ENCODE data around the gene TRAPPC2L.

- TF ChIP-seq CTCF (IDR thresholded peaks at IDR 0.05) (no peak), GABPB1 (CRISPR knock-in tag; IDR thresholded peaks at IDR 0.05) (no peak), ZNF317 (CRISPR knock-in tag; IDR thresholded peaks at IDR 0.05; ENCODE audit: borderline replicate concordance, low read depth) (no peak), ELF4 (CRISPR knock-in tag; IDR thresholded peaks at IDR 0.05; ENCODE audit: low read depth) (no peak), RELA (CRISPR knock-in tag; IDR thresholded peaks at IDR 0.05; ENCODE audit: borderline replicate concordance) (no peak)
Measured at GRCh38 chr16:88906535-88907105, 49.7 kb downstream of the TRAPPC2L start.

Data from WTC11 (cell line).